ENCODE results near the gene CHCHD4.

The CHCHD4 gene

DNA sequence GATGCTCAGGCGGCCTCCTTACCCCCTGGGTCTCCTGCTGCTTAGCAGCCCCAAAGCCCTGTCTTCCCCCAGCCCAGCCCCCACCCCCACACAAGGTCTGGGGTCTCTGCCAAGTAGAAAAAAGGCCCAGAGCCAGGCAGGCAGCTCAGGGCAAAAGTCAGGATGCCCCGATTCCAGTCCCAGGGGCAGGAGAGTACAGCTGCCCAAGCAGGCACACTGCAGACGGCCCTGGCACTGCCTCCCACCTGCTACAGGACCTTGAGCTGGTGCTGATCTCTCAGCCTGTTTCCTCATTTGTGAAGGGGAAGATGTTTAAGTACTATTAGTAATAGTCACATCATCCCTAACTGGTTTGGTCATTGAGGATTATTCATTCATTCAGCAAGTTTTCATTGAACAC is 12.8 kb upstream of the CHCHD4 start:
- no peaks in the 10 kb centered on the region for H3K9me3 ChIP-seq (ENCODE audit: severe bottlenecking)
- peaks cover 60% of the 10 kb centered on the region for H3K36me3 ChIP-seq
- DNase-seq: no peak
- H3K27me3 ChIP-seq (ENCODE audit: insufficient read depth, low read depth, severe bottlenecking): no peaks in the 10 kb centered on the region
- H3K27ac ChIP-seq: no peak overlapping the region
- H3K4me3 ChIP-seq (ENCODE audit: low read depth, low read length): no peak overlapping the region
- TF ChIP-seq, protein P1, sequence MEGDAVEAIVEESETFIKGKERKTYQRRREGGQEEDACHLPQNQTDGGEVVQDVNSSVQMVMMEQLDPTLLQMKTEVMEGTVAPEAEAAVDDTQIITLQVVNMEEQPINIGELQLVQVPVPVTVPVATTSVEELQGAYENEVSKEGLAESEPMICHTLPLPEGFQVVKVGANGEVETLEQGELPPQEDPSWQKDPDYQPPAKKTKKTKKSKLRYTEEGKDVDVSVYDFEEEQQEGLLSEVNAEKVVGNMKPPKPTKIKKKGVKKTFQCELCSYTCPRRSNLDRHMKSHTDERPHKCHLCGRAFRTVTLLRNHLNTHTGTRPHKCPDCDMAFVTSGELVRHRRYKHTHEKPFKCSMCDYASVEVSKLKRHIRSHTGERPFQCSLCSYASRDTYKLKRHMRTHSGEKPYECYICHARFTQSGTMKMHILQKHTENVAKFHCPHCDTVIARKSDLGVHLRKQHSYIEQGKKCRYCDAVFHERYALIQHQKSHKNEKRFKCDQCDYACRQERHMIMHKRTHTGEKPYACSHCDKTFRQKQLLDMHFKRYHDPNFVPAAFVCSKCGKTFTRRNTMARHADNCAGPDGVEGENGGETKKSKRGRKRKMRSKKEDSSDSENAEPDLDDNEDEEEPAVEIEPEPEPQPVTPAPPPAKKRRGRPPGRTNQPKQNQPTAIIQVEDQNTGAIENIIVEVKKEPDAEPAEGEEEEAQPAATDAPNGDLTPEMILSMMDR (IDR thresholded peaks at IDR 0.05; ENCODE audit: low read depth, low read length): no peak

- TF ChIP-seq, protein P1 (IDR thresholded peaks at IDR 0.05; ENCODE audit: low read depth, low read length): no peak
- H3K27me3 ChIP-seq (ENCODE audit: insufficient read depth, low read depth, severe bottlenecking): no peaks in the 10 kb centered on the region
- H3K9me3 ChIP-seq (ENCODE audit: severe bottlenecking): no peaks in the 10 kb centered on the region
- H3K4me3 ChIP-seq (ENCODE audit: low read depth, low read length): no peak overlapping the region
- peaks cover 60% of the 10 kb centered on the region for H3K36me3 ChIP-seq
- DNase-seq: no peak
- no peak overlapping the region for H3K27ac ChIP-seq
Observed at GRCh38 chr3:14137004-14137403, 12.3 kb upstream of the CHCHD4 start.

DNA sequence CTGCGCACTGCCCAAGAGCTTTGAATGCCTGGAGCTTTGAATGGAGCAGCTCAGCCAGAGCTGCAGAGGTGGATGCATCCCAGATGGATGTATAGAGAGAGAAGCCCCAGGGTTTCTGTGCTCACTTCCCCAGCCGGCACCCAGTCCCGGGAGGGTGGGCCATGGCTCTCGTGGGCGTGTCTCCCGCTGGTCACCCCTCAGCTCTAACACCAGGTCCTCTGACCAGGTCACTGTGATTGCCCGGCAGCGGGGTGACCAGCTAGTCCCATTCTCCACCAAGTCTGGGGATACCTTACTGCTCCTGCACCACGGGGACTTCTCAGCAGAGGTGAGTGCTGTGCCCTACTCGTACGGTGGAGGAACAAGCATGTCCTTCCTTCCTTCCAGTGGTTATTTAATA is 10.9 kb upstream of the CHCHD4 start:
- no peaks in the 10 kb centered on the region for H3K9me3 ChIP-seq (ENCODE audit: severe bottlenecking)
- H3K27ac ChIP-seq: no peak overlapping the region
- TF ChIP-seq, protein P1 (IDR thresholded peaks at IDR 0.05; ENCODE audit: low read depth, low read length): no peak
- H3K36me3 ChIP-seq: peaks cover 67% of the 10 kb centered on the region
- DNase-seq: no peak
- no peak overlapping the region for H3K4me3 ChIP-seq (ENCODE audit: low read depth, low read length)
- no peaks in the 10 kb centered on the region for H3K27me3 ChIP-seq (ENCODE audit: insufficient read depth, low read depth, severe bottlenecking)

DNA sequence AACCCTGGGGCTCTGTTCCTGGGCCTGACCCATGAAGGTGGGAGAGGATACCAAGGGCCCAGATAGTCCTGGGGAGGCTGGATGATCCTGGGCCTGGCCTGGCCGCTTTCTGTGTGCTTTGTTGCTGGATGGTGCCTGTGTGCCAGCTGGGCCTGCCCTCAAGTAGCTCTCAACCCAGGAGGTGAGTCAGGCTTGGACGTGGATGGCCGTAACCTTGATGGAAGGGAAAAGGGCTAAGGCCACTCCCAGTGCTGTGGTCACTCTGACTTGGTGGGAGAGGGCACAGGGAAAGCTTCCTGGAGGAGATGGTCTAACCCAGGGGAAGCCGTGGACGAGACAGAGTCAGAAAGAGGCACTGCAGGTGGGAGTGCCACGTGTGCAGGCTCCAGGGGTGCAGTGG is 9.6 kb upstream of the CHCHD4 start:
- no peak overlapping the region for H3K4me3 ChIP-seq (ENCODE audit: low read depth, low read length)
- TF ChIP-seq, protein P1 (IDR thresholded peaks at IDR 0.05; ENCODE audit: low read depth, low read length): no peak
- H3K9me3 ChIP-seq (ENCODE audit: severe bottlenecking): no peaks in the 10 kb centered on the region
- DNase-seq: no peak
- no peaks in the 10 kb centered on the region for H3K27me3 ChIP-seq (ENCODE audit: insufficient read depth, low read depth, severe bottlenecking)
- peaks cover 71% of the 10 kb centered on the region for H3K36me3 ChIP-seq
- no peak overlapping the region for H3K27ac ChIP-seq

- H3K27me3 ChIP-seq (ENCODE audit: insufficient read depth, low read depth, severe bottlenecking): no peaks in the 10 kb centered on the region
Observed at GRCh38 chr3:14133876-14134275, 9.2 kb upstream of the CHCHD4 start.

More at GRCh38 chr3:14133876-14134275, 9.2 kb upstream of the CHCHD4 start:
- no peak overlapping the region for H3K27ac ChIP-seq
- DNase-seq: no peak
- peaks cover 72% of the 10 kb centered on the region for H3K36me3 ChIP-seq
- no peak overlapping the region for H3K4me3 ChIP-seq (ENCODE audit: low read depth, low read length)
- TF ChIP-seq, protein P1 (IDR thresholded peaks at IDR 0.05; ENCODE audit: low read depth, low read length): no peak
- no peaks in the 10 kb centered on the region for H3K9me3 ChIP-seq (ENCODE audit: severe bottlenecking)
